Coronary artery (tissue), 2 donors: ENCODE data around the gene IER5.

Source experiments
- DNase-seq: peaks from one replicate; pipeline ENCODE4 v3.0.0-alpha.2; 2017; ENCODE audit warnings: low spot score
- H3K27ac ChIP-seq, 2 donors: fragments of 200-600 bp; sonication (generic); one replicate each; pipeline ENCODE4 v1.5.1; 2016 to 2019
- H3K4me3 ChIP-seq: fragments of 200-600 bp; sonication (generic); 2 replicates; pipeline ENCODE4 v1.5.1; 2016; ENCODE audit warnings: mild to moderate bottlenecking, moderate library complexity
- CTCF ChIP-seq: fragments of 200-600 bp; sonication (generic); IDR thresholded peaks from one replicate; pipeline ENCODE4 v1.5.1; 2019; ENCODE audit warnings: antibody characterized with exemption

Gene IER5

GRCh38 chr1:181128592-181129497 is 40.3 kb downstream of the IER5 start:
- Histone ChIP-seq H3K27ac (peak overlapping the region in 1 of 2 donors; percentile 74), H3K4me3 (peak overlapping the region; percentile 21)
- no peak for DNase-seq
- no peak for TF ChIP-seq CTCF

- H3K4me3 ChIP-seq, result no peak overlapping the region
- DNase-seq, result no peak
- H3K27ac ChIP-seq, result no peak overlapping the region
- TF ChIP-seq CTCF, result no peak
These were observed 41.5 kb downstream of the IER5 start for GRCh38 chr1:181129771-181130606.

GRCh38 chr1:181131255-181131941 is 42.9 kb downstream of the IER5 start:
- no peak for TF ChIP-seq CTCF
- no peak for DNase-seq
- no peak overlapping the region for H3K27ac ChIP-seq
- no peak overlapping the region for H3K4me3 ChIP-seq

- Histone ChIP-seq H3K27ac (no peak overlapping the region), H3K4me3 (no peak overlapping the region)
- DNase-seq, result no peak
- TF ChIP-seq CTCF, result no peak
These were observed 45.0 kb downstream of the IER5 start for GRCh38 chr1:181133441-181133951.

GRCh38 chr1:181133969-181134418 is 45.5 kb downstream of the IER5 start:
- no peak for DNase-seq
- Histone ChIP-seq H3K27ac (no peak overlapping the region), H3K4me3 (no peak overlapping the region)
- no peak for TF ChIP-seq CTCF

- no peak for DNase-seq
- no peak for TF ChIP-seq CTCF
- peak overlapping the region; percentile 22 to 68 for H3K27ac ChIP-seq
- H3K4me3 ChIP-seq, result no peak overlapping the region
These were observed 46.3 kb downstream of the IER5 start for GRCh38 chr1:181134543-181135436.
